DMS 273 treated with DMSO at 0.1 percent for 48 hours (cell line): ENCODE measurements around the gene BMPR1B.

Experiments used
- DNase-seq: peaks from one replicate; lab custom pipeline; 2025; lab: John Stamatoyannopoulos, UW

The BMPR1B gene

GRCh38 chr4:94912606-94913005, 154.9 kb downstream of the BMPR1B start:
- no peak for DNase-seq

- no peak for DNase-seq
Observed at GRCh38 chr4:94913316-94913715, 155.6 kb downstream of the BMPR1B start.

- no peak for DNase-seq
Observed at GRCh38 chr4:94917146-94917545, 159.4 kb downstream of the BMPR1B start.

GRCh38 chr4:94918543-94918942, 160.8 kb downstream of the BMPR1B start:
- DNase-seq = no peak

GRCh38 chr4:94920369-94920768, 162.6 kb downstream of the BMPR1B start:
- DNase-seq = no peak

- no peak for DNase-seq
Observed at GRCh38 chr4:94924566-94924965, 166.8 kb downstream of the BMPR1B start.

GRCh38 chr4:94925764-94926347, 168.1 kb downstream of the BMPR1B start:
- no peak for DNase-seq

- no peak for DNase-seq
Observed at GRCh38 chr4:94926936-94927335, 169.2 kb downstream of the BMPR1B start.

- DNase-seq = no peak
Observed at GRCh38 chr4:94927696-94928095, 169.9 kb downstream of the BMPR1B start.

GRCh38 chr4:94929696-94930095, 171.9 kb downstream of the BMPR1B start:
- no peak for DNase-seq

- no peak for DNase-seq
Observed at GRCh38 chr4:94931626-94932025, 173.9 kb downstream of the BMPR1B start.

GRCh38 chr4:94932366-94932765, 174.6 kb downstream of the BMPR1B start:
- DNase-seq = no peak

- DNase-seq = no peak
Observed at GRCh38 chr4:94933799-94934198, 176.0 kb downstream of the BMPR1B start.

GRCh38 chr4:94934201-94934600, 176.4 kb downstream of the BMPR1B start:
- no peak for DNase-seq

GRCh38 chr4:94934864-94935263, 177.1 kb downstream of the BMPR1B start:
- no peak for DNase-seq

GRCh38 chr4:94936854-94937253, 179.1 kb downstream of the BMPR1B start:
- DNase-seq = peak; percentile 36

GRCh38 chr4:94939791-94940519, 182.2 kb downstream of the BMPR1B start:
- no peak for DNase-seq

- no peak for DNase-seq
Observed at GRCh38 chr4:94940520-94940908, 182.8 kb downstream of the BMPR1B start.

GRCh38 chr4:94941706-94942105, 184.0 kb downstream of the BMPR1B start:
- DNase-seq = peak; percentile 14

- no peak for DNase-seq
Observed at GRCh38 chr4:94944726-94945125, 187.0 kb downstream of the BMPR1B start.

- DNase-seq = no peak
Observed at GRCh38 chr4:94947681-94948108, 189.9 kb downstream of the BMPR1B start.

GRCh38 chr4:94954251-94954650, 196.5 kb downstream of the BMPR1B start:
- no peak for DNase-seq

GRCh38 chr4:94957030-94957429, 199.3 kb downstream of the BMPR1B start:
- DNase-seq = no peak

- DNase-seq = no peak
Observed at GRCh38 chr4:94959307-94959706, 201.6 kb downstream of the BMPR1B start.
